GM18861 (cell line): ENCODE results near the gene ADCK1.
"Not testable (repeated sequence)": the region's sequence is repeated elsewhere in the genome, so short reads cannot be mapped to it uniquely, and the experiment has no call there.

Experiments
- ATAC-seq: cut with Tn5 transposase; IDR thresholded peaks from one replicate; pipeline ENCODE4 v1.9.1; 2021; ENCODE audit not compliant: unreplicated experiment

The ADCK1 gene

DNA sequence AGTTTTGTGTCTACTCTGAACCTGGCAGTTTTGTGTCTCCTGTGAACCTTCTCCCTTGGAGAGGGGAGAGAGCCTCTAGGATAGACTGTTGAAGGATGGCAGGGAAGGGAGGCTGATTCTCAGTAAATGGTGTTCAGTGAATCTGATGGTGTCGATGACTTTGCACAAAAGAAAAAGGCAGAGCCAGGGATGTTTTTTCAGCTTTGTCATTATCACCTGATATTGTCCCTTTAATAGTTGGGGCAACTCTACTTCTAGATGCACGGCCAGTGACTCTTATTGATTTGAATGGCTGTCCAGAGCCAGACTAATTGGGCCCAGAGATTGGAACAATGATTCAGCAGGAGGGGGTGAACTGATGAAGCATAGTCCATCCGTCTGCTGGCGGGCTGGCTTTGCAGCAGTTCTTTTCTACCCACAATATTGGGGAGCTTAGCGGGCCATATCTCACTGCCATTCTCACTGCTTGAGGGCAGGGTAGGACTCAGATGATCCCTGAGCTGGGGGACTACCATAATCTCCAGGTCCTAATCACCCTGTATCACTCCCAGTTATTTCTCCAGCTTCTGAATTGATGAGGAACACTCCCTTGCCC lies 93.1 kb downstream of the ADCK1 start:
- ATAC-seq, result no peak

DNA sequence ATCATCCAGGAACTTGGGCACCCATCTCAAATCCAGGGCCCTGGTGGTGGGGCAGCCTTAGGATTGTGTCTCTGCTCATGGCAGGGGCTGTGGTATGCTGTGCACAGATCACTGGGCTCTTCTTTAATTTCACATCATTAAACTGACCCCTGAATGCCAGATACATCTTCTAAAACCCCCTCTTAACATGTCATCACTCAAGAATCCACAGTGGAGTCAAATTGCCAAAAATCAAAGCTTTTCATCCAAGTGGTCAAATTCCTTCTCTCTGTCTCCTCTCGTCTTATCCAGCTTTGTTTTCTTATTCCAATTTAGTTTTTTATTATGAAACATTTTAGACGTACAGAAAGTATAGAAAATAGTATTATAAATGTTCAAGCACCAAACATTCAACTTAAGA lies 97.5 kb downstream of the ADCK1 start:
- no peak for ATAC-seq

DNA sequence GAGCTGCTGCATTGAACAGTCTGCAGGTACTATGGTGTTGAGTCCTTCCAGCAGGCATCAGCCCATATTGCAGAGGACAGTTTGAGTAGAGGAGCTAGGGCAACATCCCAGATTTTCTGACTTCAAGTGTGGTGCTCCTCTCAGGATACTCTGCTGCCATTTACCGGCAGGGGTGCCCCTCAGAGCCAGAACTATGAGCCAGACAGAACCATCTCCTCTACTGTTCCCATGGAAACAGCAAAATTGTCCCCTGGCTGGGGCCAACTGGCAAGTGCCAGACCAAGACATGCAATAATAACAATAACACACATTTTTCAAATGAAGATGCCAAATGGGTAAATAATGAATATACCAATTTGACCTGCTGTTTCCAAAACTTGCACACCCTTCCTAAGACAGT lies 102.9 kb downstream of the ADCK1 start:
- no peak for ATAC-seq

DNA sequence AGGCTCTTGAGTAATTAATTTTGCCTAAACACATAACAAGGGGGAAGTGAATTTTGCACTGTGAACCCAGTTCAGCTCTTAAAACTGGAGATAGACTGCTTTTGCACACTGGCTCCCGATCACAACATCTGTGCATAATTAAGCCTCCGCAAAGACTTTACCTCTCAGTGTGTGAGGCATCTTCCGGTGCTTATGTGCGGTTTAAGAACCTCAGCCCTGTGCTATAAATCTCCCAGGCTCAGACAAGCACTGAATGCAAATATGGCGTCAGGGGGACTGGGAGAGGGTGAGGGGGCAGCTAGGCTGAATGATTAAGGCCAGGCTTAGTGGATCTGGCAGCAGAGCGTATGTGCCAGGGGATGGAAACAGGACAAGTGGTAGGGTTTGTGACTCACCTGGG lies 103.3 kb downstream of the ADCK1 start:
- no peak for ATAC-seq

DNA sequence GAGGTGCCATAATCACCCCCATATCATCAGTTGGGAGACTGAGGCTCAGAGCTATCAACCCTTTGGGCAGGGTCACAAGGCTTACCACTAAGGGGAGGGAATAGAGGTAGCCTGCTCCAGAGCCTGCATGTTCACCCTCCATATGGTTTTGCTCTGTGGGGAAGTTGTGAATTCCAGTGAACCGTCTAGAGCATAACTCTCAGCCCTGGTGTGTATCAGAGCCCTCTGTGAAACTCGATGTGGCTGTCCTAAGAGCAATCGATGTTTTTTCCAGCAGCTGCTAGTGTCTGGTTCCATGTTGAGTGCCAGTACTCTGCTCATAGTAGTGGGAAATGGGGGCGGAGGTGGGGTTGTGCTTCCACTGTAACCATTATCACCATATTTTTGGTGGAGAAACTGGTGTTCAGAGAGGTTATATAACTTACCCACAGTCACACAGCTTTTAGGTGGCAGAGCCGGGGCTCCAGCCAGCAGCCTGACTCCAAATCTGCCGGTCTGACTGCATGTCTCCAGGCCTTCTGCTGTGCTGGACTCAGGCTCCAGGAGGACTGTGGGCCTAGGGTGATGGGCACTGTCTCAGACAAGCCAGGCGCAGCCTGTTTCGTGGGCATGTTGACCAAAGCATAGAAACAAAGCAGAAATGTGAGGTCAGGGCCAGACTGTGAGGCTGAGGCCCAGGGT lies 104.2 kb downstream of the ADCK1 start:
- no peak for ATAC-seq

DNA sequence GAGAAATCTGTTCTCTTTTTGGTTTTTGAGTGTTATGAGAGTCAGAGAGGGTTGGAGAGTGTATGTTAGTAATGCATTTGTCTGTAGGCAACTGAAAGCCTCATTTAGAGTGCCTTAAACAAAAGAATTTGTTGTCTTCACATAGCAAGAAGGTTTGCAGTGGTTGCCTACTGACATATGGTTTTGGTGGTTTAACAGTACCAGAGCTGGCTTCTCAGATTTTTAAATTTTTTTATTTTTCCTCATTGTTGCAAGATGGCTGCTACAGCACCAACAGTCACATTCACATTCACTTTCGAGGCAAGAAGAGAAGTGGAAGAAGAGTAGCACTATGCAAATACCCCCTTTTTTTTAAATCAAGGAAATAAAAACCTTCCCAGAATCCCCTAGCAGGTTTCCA lies 106.5 kb downstream of the ADCK1 start:
- no peak for ATAC-seq

DNA sequence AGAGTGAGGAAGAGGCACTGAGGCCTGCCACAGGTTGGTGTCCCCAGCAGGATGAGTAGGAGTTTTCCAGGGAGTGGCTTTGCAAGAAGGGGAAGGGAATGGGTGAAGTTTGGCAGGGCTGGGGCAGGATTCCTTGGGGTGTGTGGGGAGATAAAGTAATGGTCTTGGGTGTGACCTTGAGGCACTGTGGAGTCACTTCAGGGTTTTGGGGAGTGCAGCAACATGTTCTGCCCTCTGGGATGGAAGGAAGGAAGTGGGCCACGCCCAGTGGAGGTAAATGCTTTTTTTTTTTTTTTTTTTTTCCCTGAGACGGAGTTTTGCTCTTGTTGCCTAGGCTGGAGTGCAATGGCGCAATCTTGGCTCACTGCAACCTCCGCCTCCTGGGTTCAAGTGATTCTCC lies 108.9 kb downstream of the ADCK1 start:
- ATAC-seq, result no peak

DNA sequence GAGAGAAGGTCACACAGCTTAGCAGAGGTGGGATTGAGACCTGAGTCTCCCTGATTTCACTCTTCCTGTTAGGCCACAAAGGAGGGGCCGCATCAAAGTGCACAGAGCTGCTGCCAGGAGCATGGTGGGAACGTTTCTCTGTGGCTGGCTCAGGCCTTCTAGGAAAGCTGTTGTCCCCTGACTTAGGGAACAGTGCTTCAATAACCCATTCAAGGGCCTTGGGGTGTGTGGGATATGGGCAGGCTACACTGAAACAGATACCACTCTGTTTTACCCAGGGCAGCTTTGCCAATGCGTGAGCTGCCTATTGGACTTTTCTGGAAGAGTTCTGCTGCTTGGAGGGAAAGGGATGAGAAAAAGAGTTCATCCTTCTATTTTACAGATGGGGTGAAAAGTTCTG lies 110.0 kb downstream of the ADCK1 start:
- ATAC-seq, result no peak

DNA sequence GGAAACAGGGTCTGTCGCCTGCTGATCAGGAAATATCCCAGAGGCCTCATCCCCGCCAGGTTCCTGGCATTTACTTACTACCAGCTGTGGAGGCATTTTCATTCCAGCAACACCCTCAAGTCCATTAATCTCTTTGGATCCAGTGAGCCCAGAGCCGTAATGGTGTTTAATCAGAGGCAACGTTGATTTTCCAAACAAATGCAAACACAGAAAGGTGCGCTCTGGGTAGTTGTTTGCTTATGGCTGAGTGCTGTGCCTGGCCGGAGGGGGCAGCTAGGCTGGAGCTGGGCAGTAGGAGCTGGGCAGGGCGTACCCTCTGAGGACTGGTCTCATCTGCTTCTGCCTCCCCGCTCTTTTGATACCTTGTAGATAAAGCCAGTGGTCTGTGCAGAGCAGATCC lies 110.6 kb downstream of the ADCK1 start:
- no peak for ATAC-seq

DNA sequence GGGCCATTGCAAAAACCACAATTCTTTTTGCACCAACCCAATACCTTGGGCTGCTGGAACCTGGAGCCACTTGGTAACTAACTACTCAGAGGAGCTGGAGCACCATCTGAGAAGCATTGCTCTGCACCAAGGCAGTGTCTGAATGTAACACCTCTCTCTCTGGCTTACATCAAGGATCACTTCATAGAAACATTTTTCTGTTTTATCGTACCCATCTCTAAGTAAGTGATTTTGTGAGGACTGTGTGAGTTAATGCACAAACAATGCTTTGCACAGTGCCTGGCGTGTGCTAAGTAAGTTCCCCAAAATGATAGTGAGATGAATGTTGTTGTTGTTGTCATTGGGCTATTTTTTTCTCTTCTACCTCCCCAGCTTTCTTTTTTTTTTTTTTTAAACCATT lies 111.4 kb downstream of the ADCK1 start:
- no peak for ATAC-seq

DNA sequence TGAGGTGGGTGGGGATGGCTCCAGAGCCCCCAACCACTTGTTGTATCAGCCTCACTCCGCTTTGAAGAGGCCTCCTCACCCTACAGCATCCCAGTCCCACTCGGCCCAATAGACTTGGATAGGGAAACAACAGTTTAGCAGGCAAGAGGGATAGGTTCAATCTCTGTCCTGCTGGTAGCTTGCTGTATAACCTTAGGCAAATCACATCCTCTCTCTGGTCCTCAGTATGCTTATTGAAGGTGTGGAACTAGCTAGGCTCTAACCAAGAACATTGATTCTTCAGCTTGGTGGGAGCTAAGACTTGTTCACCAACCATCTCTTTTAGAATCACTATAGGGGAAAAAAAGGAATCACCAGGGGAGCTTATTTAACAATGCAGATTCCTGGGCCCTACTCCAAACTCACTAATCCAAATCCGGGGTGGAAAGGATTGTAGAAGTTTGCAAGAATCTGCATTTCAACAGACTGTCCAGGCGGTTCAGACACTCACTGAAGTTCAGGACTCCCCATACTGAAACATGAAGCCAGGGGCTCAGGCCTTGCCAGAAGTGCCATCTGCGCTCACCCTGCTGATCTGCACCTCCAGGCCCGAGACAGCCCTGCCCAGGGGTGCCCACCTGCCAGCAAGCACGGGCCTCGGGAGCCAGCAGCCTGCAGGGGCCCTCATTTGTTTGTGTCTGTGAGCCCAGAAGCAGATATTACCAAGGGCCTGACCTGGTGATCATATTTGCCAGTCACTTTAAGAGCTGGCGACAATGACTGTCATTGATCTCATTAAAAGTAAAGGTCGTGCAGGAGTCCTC lies 113.0 kb downstream of the ADCK1 start:
- no peak for ATAC-seq

DNA sequence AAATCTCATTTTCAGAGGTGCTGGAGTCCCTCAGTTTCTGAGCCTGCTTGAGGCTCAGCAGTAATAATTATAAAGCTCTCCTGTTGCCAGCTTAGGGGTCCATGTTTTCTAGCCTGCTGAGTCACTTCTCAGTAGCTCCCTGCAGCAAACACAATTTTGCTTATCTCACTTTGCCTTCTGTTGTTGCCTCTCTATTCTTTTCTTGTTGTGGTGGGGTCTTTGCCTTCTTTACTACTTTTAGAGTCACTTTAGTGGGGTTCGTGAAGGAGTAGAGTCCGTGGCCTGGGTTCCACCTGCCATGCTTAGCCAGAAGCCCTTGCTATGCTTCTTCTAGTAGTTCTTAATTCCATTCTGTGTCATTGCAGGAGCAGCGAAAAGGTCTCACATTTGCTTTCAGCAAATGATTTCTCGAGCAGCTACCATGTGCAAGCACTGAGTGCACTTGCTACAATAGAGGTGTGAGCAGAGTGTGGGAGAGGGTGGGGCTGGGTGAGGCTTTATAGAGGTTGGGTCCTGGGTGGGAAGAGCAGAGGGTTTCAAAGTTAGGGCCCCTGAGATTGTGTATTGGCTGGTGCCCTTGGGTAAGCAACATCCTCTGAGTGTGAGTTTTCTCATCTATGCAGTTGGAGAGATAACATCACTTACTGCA lies 114.3 kb downstream of the ADCK1 start:
- ATAC-seq, result no peak

DNA sequence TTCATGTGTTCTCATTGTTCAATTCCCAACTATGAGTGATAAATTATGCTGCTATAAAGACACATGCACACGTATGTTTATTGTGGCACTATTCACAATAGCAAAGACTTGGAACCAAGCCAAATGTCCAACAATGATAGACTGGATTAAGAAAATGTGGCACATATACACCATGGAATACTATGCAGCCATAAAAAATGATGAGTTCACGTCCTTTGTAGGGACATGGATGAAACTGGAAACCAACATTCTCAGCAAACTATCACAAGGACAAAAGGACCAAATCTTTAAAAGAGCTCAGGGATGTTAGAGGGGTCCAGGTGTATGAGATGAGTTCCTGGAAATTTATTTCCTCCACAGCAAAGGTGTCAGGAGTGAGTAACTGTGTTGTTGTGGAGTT lies 115.5 kb downstream of the ADCK1 start:
- not testable (repeated sequence) for ATAC-seq

DNA sequence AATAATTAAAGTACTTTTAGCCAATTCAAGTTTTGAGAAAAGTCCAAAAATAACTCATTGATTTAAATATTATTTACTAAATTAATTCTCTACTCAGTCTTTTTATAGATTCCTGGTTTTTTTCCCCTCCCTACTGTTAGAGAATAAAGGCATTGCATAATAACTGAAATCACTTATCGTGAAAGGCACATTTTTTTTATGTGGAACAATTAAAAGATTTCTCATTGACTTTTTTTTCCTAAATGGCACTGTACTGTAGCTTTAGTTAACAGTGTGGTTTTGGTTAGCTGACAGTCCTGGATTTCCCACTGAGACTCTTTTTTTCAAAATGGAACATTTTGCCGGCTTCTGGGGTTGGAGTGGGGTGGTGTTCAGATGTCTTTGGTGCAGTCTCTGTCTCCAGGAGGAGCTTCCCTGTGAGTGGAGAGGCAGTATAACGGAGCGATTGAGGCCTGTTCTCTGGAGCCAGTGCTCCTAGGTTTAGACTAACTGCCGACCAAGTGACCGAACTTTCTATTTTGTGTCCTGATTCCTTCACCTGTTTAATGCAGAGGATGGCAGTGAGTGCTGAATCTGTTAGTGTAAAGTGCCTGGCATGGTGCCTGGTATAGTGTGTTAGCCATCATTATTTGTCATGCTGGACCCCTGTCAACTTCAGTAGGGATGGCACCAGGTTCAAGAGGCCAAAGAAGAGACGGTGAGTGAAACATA lies 117.7 kb downstream of the ADCK1 start:
- ATAC-seq, result no peak

DNA sequence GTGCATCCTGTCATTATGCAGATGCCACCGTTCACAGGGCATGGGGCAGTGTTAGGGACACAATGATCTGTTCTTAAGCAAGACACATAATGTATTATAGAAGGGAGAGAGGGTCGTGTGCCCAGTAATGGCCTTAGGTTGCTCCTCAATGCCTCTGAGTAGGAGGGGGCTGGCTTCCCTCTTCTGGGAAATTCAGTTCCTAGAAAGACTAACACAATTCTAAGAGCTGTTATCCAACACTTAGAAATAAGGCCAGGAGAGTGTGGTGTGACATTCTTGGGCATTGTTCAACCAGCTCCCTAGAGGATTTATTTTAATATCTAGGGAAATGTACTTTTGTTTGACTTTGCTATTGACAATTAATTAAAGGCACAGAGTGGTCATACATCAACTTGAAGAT lies 118.5 kb downstream of the ADCK1 start:
- ATAC-seq, result no peak

DNA sequence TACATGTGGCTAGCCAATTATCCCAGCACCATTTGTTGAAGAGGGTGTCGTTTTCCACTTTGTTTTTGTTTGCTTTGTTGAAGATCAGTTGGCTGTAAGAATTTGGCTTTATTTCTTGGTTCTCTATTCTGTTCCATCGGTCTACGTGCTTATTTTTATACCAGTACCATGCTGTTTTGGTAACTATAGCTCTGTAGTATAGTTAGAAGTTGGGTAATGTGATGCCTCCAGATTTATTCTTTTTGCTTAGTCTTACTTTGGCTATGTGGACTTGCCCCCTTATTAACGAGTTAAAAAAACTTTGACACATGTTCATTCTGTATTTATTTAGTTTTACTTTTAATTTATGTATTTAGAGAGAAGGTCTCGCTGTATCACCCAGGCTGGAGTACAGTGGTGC lies 120.4 kb downstream of the ADCK1 start:
- ATAC-seq, result no peak

DNA sequence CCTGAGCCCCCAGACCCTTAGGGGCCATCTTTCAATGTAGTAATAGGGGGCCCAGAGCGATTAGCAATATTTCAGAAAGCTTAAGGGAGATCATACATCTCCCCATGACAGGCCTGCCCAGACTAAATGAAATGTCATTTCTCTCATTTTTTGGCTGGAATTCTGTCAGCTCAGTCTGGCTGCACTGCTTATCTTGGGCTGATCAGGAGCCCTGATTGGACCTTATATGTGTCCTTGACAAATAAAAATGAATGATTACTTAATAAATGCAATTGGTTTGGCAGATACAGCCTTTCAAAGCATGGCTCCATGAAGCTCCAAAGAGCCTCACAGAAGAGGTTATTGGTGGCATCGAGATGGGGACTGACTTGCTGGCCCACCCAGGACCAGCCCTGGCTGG lies 121.9 kb downstream of the ADCK1 start:
- ATAC-seq, result no peak

DNA sequence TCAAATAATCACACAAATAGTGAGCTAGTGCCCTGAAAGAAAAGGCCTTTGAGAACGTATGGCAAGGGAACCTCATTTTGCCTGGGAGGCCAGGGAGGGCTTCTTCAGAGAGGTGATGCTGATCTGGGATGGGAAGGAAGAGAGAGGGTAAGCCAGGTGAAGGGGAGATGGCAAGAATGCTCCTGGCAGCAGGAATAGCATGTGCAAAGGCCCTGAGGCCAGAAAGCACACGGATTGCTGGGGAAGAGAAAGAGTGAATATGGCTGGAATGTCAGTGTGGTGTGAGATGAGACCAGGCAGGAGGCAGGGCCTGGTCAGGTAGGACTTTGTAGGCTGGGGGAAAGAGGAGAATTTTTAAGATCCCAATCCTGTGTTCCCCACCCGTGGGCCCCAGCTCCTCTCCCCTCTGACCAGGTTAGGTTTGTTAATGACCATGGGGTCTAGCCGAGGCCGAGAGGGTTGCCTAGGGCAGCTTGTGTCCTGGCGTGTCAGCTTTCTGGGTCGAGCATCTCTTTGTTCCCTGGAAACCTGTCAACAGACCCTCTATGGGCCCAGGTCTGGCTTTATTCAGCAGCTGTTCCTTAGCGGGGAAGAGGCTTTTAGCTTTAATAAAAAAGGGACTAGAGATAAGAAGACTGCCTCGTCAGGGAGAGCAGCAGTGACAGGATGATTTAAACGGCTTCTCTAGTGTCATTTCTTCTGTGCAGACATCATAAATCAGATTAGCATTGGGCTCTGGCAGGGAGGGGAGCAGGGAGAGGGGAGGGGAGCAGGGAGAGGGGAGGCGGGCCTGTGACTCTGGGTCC lies 123.4 kb downstream of the ADCK1 start:
- no peak for ATAC-seq

DNA sequence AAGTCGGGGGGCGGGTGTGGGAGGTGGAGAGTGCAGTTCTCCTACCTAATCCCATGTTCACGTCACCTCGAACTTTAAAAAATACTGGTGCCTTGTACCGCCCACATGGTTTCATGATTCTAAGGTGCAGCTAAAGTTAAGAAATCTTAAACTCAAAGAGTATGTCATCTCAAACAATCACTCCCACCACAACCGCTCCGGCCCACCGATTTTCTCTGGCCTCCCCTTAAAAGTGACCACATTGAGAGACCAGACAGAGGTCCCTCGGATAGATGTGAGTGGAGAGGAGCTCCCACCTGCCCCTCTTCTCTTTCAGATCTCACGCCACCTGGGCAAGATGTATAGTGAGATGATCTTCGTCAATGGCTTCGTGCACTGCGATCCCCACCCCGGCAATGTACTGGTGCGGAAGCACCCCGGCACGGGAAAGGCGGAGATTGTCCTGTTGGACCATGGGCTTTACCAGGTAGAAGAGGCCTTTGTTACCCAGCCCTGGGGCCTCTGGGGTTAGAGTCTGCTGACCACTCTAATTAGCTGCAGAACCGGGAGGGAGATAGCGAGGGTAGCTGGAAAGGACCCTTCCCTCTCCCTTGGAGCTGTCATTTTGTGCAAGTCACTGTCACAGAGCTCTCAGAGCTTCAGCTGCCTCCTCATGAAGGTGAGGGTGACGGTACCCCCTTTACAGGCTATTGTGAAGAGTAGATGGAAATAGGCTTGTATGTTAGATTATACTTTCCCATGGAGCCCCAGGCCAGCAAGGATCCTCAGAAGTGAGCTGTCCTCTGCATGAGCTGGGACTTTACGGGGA lies 124.4 kb downstream of the ADCK1 start:
- ATAC-seq, result no peak

DNA sequence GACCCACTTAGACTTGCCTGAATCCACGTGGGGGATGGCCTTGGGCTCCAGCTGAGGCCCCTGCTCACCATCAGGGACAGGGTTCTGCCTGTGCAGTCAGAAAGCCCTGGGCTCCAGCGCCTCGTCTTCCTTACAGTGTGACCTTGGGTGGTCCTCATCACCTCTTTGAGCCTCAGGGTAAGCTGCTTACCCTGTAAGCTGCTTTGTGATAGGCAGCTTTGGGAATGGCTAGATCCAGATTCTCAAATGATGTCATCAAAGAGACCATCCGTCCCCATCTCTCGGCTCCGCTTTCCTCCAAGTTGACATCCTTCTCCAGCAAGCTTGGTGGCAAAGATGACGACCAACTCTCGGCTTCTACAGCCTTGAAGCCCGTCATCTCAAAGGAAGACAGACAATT lies 127.0 kb downstream of the ADCK1 start:
- ATAC-seq, result no peak
